ENCODE results near the gene PNPLA6.

The PNPLA6 gene

DNA sequence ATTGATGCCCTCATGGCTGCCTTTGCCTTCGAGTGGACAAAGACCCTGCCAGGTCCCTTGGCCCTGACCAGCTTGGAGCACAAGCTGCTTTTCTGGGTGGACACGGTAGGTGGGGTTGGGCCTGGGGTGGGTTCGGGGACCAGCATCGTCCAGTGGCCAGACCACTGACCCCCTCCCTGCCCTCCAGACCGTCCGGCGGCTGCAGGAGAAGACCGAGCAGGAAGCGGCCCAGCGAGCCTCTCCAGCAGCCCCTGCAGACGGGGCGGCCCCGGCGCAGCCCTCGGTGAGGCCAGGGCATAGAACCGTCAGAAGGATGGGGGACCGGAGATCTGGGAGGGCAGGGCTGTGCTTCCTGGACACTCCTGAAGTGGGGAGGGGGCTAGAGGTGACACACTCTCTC lies 70.8 kb downstream of the PNPLA6 start:
- no peaks in the 10 kb centered on the region for H3K79me2 ChIP-seq (ENCODE audit: control insufficient read depth, low read length)
- no peak overlapping the region for H3K4me2 ChIP-seq (ENCODE audit: low read length)
- H3K27me3 ChIP-seq (ENCODE audit: control insufficient read depth, low read length), result no peaks in the 10 kb centered on the region
- TF ChIP-seq CTCF (IDR thresholded peaks at IDR 0.05; ENCODE audit: low read depth, low read length, poor library complexity, severe bottlenecking), result no peak
- no peak for TF ChIP-seq EZH2phosphoT487 (IDR thresholded peaks at IDR 0.05; ENCODE audit: borderline replicate concordance, low read length)
- no peaks in the 10 kb centered on the region for H3K4me1 ChIP-seq (ENCODE audit: control insufficient read depth, low read length)
- no peak overlapping the region for H3K27ac ChIP-seq (ENCODE audit: low read depth, low read length)
- no peaks in the 10 kb centered on the region for H3F3A ChIP-seq (ENCODE audit: control insufficient read depth, insufficient read depth)
- no peaks in the 10 kb centered on the region for H3K9me2 ChIP-seq (replicated peaks; ENCODE audit: control insufficient read depth, low read length)
- no peaks in the 10 kb centered on the region for H4K20me1 ChIP-seq (ENCODE audit: control insufficient read depth, insufficient read depth, low read depth, low read length)
- no peak overlapping the region for H3K4me3 ChIP-seq (ENCODE audit: low read length)
- H3K9me3 ChIP-seq (ENCODE audit: control insufficient read depth, insufficient read depth, low read length), result no peaks in the 10 kb centered on the region
- no peaks in the 10 kb centered on the region for H3K36me3 ChIP-seq (ENCODE audit: control insufficient read depth, low read length)

DNA sequence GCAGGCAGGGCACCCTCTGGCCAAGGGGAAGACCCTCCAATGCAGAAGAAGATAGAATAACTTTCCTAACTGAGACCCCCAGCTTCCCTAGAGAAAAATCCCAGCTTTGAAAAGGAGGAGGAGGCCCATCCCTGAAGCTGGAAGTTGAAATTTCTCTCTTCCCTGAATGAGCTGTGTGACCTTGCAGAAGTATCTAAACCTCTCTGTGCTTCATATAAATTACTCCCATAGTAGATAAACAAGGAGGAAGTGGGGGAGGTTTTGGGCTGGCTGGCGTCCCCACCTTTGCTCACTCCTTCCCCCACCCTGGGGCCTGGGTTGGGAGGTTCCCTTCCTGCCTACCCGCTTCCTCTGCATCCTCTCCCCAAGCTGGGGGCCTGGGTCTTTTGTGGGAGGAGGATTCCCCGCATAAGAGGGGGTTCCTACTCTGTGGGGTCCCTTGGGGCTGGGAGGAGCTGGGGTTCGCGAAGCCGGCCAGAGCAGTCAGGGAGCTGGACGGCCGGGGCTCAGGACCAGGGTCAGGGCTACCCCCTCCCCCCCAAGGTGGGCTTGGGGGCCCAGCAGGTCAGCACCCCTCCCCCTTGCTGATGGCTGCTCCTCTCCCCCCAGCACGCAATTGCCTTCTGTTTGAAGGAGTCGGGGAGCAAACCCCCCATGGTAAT lies 71.8 kb downstream of the PNPLA6 start:
- Histone ChIP-seq H3K9me3 (ENCODE audit: control insufficient read depth, insufficient read depth, low read length) (no peaks in the 10 kb centered on the region), H4K20me1 (ENCODE audit: control insufficient read depth, insufficient read depth, low read depth, low read length) (no peaks in the 10 kb centered on the region), H3K4me2 (ENCODE audit: low read length) (no peak overlapping the region), H3K27me3 (ENCODE audit: control insufficient read depth, low read length) (no peaks in the 10 kb centered on the region), H3K36me3 (ENCODE audit: control insufficient read depth, low read length) (no peaks in the 10 kb centered on the region), H3K4me3 (ENCODE audit: low read length) (no peak overlapping the region), H3K4me1 (ENCODE audit: control insufficient read depth, low read length) (no peaks in the 10 kb centered on the region), H3F3A (ENCODE audit: control insufficient read depth, insufficient read depth) (no peaks in the 10 kb centered on the region), H3K9me2 (replicated peaks; ENCODE audit: control insufficient read depth, low read length) (no peaks in the 10 kb centered on the region), H3K27ac (ENCODE audit: low read depth, low read length) (no peak overlapping the region), H3K79me2 (ENCODE audit: control insufficient read depth, low read length) (no peaks in the 10 kb centered on the region)
- TF ChIP-seq CTCF (IDR thresholded peaks at IDR 0.05; ENCODE audit: low read depth, low read length, poor library complexity, severe bottlenecking) (no peak), EZH2phosphoT487 (IDR thresholded peaks at IDR 0.05; ENCODE audit: borderline replicate concordance, low read length) (no peak)

DNA sequence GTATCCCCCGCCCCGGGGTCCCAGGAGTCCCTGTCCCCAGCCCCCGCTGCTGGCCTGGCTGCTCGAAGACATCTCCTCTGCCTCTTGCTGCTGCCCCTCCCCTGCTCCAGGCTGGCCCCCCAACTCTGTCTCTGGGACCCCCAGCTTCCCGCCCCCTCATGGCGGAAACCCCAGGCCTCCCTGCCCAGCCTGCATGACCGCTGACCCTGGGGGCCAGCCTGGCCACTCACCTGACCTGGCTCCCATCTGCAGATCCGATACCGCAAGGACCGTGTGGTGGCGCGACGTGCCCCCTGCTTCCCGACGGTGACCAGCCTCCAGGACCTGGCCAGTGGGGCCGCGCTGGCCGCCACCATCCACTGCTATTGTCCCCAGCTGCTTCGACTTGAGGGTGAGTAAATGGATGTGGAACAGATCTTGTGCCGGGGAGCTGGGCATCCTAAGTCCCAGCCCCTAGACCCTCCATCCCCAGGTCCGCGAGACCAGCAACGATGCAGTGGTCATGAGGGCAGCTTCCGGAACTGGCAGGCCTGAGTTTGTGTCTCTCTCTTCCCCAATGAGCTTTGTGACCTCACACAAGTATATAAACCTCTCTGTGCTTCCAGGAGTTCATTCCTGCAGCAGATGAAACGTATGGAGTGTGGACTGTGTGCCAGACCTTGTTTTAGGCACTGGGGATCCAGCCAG lies 72.5 kb downstream of the PNPLA6 start:
- Histone ChIP-seq H3K79me2 (ENCODE audit: control insufficient read depth, low read length) (no peaks in the 10 kb centered on the region), H3K9me3 (ENCODE audit: control insufficient read depth, insufficient read depth, low read length) (no peaks in the 10 kb centered on the region), H3K4me2 (ENCODE audit: low read length) (no peak overlapping the region), H3F3A (ENCODE audit: control insufficient read depth, insufficient read depth) (no peaks in the 10 kb centered on the region), H3K36me3 (ENCODE audit: control insufficient read depth, low read length) (no peaks in the 10 kb centered on the region), H3K4me3 (ENCODE audit: low read length) (no peak overlapping the region), H3K4me1 (ENCODE audit: control insufficient read depth, low read length) (no peaks in the 10 kb centered on the region), H3K9me2 (replicated peaks; ENCODE audit: control insufficient read depth, low read length) (no peaks in the 10 kb centered on the region), H3K27ac (ENCODE audit: low read depth, low read length) (no peak overlapping the region), H4K20me1 (ENCODE audit: control insufficient read depth, insufficient read depth, low read depth, low read length) (no peaks in the 10 kb centered on the region), H3K27me3 (ENCODE audit: control insufficient read depth, low read length) (no peaks in the 10 kb centered on the region)
- TF ChIP-seq EZH2phosphoT487 (IDR thresholded peaks at IDR 0.05; ENCODE audit: borderline replicate concordance, low read length) (no peak), CTCF (IDR thresholded peaks at IDR 0.05; ENCODE audit: low read depth, low read length, poor library complexity, severe bottlenecking) (no peak)
